ENCODE measurements around the gene DOCK10. TPM values are rescaled to one million over a fixed set of nuclear protein-coding genes. Genes with fewer than 3 reads are reported as not detected.

Gene DOCK10
- total RNA-seq, 2 donors from 2014 or later, result 185 to 233 TPM

DNA sequence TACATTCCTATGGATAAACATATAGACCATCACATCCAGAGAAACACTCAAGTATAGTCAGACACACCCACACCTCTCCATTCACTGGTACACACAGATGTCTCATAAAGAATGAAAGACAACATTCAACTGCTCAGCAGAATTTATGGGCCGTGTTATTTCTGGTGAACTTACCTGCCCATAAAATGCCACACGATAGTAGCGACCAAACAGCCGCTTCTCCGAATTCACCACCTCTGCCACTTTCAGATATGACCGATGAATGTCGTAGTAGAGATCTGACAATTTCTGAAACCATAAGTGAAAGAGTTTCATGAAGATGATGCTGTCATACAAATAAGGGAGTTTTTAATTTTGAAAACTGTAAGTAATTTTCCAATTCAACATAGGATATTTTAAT, 255.4 kb downstream of the DOCK10 start:
- Mint-ChIP-seq H3K4me3 (no peak overlapping the region), H3K36me3 (ENCODE audit: low read depth) (peaks cover 22% of the 10 kb centered on the region), H3K4me1 (peaks cover 14% of the 10 kb centered on the region), H3K27me3 (no peaks in the 10 kb centered on the region), H3K27ac (peak overlapping the region; percentile 49)
- no peaks in the 10 kb centered on the region for H3K9me3 ChIP-seq (ENCODE audit: control insufficient read depth, low read length, poor library complexity, severe bottlenecking)
- DNase-seq (no peak), ATAC-seq (no peak)

DNA sequence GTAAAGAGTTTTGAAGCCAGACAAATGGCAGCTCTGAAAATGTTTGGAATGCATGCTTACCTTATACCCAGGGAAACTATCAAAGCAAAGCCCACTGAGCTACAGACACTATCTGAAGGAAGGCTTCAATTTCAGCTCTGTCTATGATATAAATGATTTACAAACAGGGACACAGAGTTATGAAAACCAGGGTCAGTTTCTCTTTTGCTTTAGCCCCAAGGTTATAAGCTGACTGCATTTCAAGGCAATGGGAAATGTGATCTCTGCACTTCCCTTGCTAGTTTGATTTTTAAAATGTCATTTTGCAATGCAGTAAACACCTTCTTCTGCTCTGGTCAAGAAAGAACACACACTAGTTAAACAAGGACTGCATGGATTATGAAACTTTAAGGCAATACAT, 260.9 kb downstream of the DOCK10 start:
- Mint-ChIP-seq H3K27me3 (no peaks in the 10 kb centered on the region), H3K4me3 (no peak overlapping the region), H3K27ac (peak overlapping the region; percentile 29), H3K36me3 (ENCODE audit: low read depth) (peaks cover 12% of the 10 kb centered on the region), H3K4me1 (peaks cover 9% of the 10 kb centered on the region)
- ATAC-seq, result no peak
- H3K9me3 ChIP-seq (ENCODE audit: control insufficient read depth, low read length, poor library complexity, severe bottlenecking), result no peaks in the 10 kb centered on the region
- no peak for DNase-seq

DNA sequence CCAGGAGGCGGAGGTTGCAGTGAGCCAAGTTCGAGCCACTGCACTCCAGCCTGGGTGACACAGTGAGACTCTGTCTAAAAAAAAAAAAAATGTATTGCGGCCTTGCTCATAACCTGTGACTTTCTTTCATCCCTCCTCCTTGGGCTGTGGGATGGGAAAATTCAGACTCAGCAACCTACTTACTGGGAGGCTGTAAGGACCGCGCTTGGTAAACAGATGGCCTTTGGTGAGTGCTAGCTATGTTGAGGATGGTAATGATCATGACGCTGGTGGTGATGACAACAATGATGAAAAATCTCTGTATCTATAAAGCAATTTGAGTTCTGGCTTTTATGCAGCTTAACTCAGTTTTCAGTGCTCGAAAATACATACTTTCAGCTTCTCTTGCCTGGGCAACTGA, 261.4 kb downstream of the DOCK10 start:
- ATAC-seq, result no peak
- Mint-ChIP-seq H3K27me3 (no peaks in the 10 kb centered on the region), H3K36me3 (ENCODE audit: low read depth) (peaks cover 12% of the 10 kb centered on the region), H3K4me1 (peaks cover 9% of the 10 kb centered on the region), H3K4me3 (no peak overlapping the region), H3K27ac (peak overlapping the region; percentile 29)
- H3K9me3 ChIP-seq (ENCODE audit: control insufficient read depth, low read length, poor library complexity, severe bottlenecking), result no peaks in the 10 kb centered on the region
- no peak for DNase-seq

DNA sequence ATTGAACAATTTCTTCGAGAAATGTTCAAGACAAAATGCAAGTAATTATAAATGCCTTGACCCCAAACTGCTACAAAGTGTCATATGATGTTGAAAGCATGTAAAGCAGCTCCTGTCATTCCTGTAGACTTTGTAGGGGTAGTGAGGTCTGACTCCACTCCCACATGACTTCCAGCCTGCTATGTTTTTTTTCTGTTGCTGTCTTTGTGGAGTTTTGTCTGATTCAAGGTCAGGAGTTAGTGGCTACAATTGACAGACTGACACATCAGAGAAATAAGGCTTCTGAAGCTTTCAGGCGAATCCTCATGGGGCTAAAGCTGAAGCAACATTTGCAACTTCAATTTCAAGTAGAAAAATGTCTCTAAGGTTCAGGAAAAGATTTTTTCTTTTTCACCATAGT, 262.2 kb downstream of the DOCK10 start:
- no peaks in the 10 kb centered on the region for H3K27me3 Mint-ChIP-seq
- H3K4me3 Mint-ChIP-seq, result no peak overlapping the region
- no peaks in the 10 kb centered on the region for H3K9me3 ChIP-seq (ENCODE audit: control insufficient read depth, low read length, poor library complexity, severe bottlenecking)
- no peak overlapping the region for H3K27ac Mint-ChIP-seq
- DNase-seq (no peak), ATAC-seq (no peak)
- H3K36me3 Mint-ChIP-seq (ENCODE audit: low read depth), result peaks cover 12% of the 10 kb centered on the region
- H3K4me1 Mint-ChIP-seq, result peaks cover 9% of the 10 kb centered on the region

DNA sequence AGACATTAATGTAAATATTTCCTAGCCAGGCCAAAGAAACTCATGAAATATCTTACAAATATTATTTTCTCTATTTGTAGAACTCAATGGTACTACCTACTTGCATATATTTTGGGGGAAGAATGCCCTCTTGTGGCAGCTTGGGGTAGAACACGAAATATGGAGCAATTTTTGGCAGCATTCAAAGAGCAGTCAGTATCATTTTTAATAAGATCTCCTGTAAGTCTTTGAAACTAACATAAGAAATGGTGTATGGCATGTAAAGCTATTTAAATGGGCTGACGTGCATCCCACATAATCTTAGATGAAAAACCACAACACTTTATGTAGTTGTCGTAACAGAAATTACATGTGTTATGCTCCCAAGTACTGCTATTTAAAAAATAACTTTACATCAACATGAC, 263.8 kb downstream of the DOCK10 start:
- Mint-ChIP-seq H3K27ac (peak overlapping the region; percentile 89), H3K27me3 (no peaks in the 10 kb centered on the region), H3K4me3 (no peak overlapping the region), H3K36me3 (ENCODE audit: low read depth) (peaks cover 6% of the 10 kb centered on the region), H3K4me1 (peaks cover 3% of the 10 kb centered on the region)
- peak in 2 of 3 donors; percentile 18 to 49 for DNase-seq
- peak; percentile 71 for ATAC-seq
- no peaks in the 10 kb centered on the region for H3K9me3 ChIP-seq (ENCODE audit: control insufficient read depth, low read length, poor library complexity, severe bottlenecking)

DNA sequence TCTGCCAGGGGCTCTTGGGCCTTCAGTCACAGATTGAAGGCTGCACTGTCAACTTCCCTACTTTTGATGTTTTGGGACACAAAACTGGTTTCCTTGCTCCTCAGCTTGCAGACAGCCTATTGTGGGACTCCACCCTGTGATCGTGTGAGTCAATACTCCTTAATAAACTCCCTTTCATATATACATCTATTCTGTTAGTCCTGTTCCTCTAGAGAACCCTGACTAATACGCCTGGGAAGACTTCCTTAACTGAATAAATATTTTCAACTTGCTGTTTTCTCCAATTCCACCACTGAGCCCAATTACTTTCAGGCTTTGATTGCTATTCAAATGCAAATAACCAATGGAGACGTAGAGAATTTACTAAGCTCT, 264.7 kb downstream of the DOCK10 start:
- no peak overlapping the region for H3K4me3 Mint-ChIP-seq
- ATAC-seq (no peak), DNase-seq (no peak)
- peak overlapping the region; percentile 89 for H3K27ac Mint-ChIP-seq
- H3K27me3 Mint-ChIP-seq, result no peaks in the 10 kb centered on the region
- peaks cover 4% of the 10 kb centered on the region for H3K4me1 Mint-ChIP-seq
- no peaks in the 10 kb centered on the region for H3K9me3 ChIP-seq (ENCODE audit: control insufficient read depth, low read length, poor library complexity, severe bottlenecking)
- H3K36me3 Mint-ChIP-seq (ENCODE audit: low read depth), result peaks cover 8% of the 10 kb centered on the region

DNA sequence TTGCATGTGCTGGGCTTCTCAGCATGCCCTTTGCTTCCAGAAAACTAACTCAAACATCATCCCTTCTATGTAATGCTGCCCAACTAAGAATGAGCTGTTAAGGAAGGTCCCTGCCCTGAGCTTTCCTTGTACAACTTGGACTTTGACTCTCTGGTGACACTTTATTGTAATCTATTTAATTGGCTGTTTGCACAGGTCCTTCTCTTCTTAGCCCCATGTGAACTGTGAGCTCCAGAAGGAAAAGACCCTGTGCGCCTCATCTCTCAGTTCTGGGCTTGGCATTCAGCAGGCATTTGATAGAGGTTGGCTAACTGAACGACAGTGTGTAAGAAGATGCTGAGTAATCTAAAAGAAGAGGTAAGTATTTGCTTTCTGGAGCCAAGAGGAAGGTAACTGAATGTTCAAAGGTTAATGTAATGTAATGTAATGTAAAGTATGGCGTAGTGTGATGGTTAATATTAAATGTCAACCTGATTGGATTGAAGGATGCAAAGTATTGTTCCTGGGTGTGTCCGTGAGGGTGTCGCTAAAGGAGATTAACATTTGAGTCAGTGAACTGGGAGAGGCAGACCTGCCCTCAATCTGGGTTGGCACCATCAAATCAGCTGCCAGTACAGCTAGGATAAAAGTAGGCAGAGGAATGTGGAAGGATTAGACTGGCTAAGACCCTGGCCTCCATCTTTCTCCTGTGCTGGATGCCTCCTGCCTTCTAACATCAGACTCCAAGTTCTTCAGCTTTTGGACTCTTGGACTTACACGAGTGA, 265.3 kb downstream of the DOCK10 start:
- peaks cover 6% of the 10 kb centered on the region for H3K4me1 Mint-ChIP-seq
- no peaks in the 10 kb centered on the region for H3K9me3 ChIP-seq (ENCODE audit: control insufficient read depth, low read length, poor library complexity, severe bottlenecking)
- H3K36me3 Mint-ChIP-seq (ENCODE audit: low read depth), result peaks cover 10% of the 10 kb centered on the region
- DNase-seq (no peak), ATAC-seq (no peak)
- no peak overlapping the region for H3K4me3 Mint-ChIP-seq
- no peaks in the 10 kb centered on the region for H3K27me3 Mint-ChIP-seq
- H3K27ac Mint-ChIP-seq, result peak overlapping the region; percentile 89

DNA sequence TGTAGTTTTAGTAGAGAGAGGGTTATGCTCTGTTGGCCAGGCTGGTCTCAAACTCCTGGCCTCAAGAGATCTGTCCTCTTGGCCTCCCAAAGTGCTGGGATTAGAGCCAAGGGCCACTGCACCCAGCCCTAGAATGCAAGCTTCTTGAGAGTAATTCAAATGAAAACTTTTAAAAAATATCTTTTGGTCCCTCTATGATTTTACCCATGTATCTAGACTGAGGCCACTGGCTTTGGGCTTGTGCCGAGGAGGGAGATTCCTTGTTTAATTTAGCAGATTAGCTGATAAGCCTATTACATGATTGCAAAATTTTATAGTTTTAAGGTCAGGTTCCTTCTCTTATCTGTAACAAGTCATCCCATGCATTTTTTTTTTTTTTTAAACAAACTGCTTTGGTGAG, 266.6 kb downstream of the DOCK10 start:
- H3K27me3 Mint-ChIP-seq, result no peaks in the 10 kb centered on the region
- ATAC-seq (no peak), DNase-seq (no peak)
- H3K4me3 Mint-ChIP-seq, result no peak overlapping the region
- H3K9me3 ChIP-seq (ENCODE audit: control insufficient read depth, low read length, poor library complexity, severe bottlenecking), result no peaks in the 10 kb centered on the region
- peaks cover 13% of the 10 kb centered on the region for H3K36me3 Mint-ChIP-seq (ENCODE audit: low read depth)
- H3K27ac Mint-ChIP-seq, result peak overlapping the region; percentile 89
- H3K4me1 Mint-ChIP-seq, result peaks cover 6% of the 10 kb centered on the region

DNA sequence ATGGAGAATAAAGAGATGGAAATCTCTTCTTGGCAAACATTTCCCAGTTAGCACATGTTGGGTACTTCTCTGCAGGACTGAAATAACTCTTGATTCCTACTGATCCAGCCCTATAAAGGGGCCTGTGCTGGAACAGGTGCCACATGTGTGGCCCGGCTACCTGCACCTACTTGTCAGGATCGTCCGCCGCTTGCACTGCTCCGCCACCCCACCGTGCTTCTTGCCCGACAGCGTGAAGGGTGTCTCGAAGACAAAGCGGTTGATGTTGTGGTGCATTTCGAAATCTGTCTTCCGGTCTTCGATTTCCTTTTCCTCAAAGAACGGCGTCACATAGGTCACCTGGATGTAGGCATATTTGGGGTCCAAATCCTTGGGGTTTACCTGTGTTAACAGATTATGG, 267.5 kb downstream of the DOCK10 start:
- Mint-ChIP-seq H3K27me3 (no peaks in the 10 kb centered on the region), H3K36me3 (ENCODE audit: low read depth) (peaks cover 14% of the 10 kb centered on the region), H3K4me3 (peak overlapping the region; percentile 50), H3K27ac (peak overlapping the region; percentile 9), H3K4me1 (peaks cover 6% of the 10 kb centered on the region)
- no peaks in the 10 kb centered on the region for H3K9me3 ChIP-seq (ENCODE audit: control insufficient read depth, low read length, poor library complexity, severe bottlenecking)
- ATAC-seq (no peak), DNase-seq (no peak)

DNA sequence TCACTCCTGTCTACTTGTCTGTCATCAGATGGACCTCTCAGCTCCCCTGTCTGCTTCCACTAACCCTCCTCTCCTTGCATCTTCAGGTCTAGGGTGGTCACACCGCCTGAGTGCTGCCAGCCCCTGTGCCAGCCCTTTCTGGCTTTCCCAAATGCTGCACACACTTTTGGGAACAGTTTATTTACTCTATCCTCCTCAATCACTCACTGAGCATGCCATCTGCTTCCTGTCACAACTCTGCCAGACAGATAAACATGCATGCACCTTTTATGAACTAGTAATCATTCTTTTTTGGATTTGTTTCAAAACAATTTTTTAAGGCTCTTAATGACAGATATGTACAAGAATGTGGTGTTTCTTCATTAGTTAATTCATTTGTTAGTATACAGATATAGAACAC, 269.8 kb downstream of the DOCK10 start:
- H3K9me3 ChIP-seq (ENCODE audit: control insufficient read depth, low read length, poor library complexity, severe bottlenecking), result no peaks in the 10 kb centered on the region
- ATAC-seq (no peak), DNase-seq (no peak)
- H3K36me3 Mint-ChIP-seq (ENCODE audit: low read depth), result peaks cover 19% of the 10 kb centered on the region
- peak overlapping the region; percentile 65 for H3K4me3 Mint-ChIP-seq
- H3K27ac Mint-ChIP-seq, result no peak overlapping the region
- H3K27me3 Mint-ChIP-seq, result no peaks in the 10 kb centered on the region
- H3K4me1 Mint-ChIP-seq, result peaks cover 9% of the 10 kb centered on the region

DNA sequence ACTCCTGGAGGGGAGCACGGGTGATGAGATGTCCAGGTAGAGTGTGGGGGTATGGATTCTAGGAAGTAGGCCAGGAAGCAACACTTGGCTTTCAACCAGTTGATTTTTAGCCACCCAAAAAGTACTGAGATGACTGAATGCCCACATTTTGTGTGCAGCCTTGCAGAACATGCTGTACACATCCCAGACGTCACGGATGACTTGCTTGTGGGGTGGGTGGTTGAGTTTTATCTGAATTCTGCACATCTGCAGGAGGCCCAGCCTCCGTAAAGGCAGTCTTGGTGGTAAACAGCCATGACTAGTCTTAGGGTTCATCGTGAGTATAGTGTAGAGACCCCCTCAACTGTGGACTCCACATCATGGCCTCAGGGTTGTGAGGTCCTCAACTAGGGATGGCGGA, 272.8 kb downstream of the DOCK10 start:
- ATAC-seq (no peak), DNase-seq (no peak)
- H3K9me3 ChIP-seq (ENCODE audit: control insufficient read depth, low read length, poor library complexity, severe bottlenecking), result no peaks in the 10 kb centered on the region
- H3K4me3 Mint-ChIP-seq, result no peak overlapping the region
- peaks cover 13% of the 10 kb centered on the region for H3K36me3 Mint-ChIP-seq (ENCODE audit: low read depth)
- H3K4me1 Mint-ChIP-seq, result peaks cover 11% of the 10 kb centered on the region
- no peaks in the 10 kb centered on the region for H3K27me3 Mint-ChIP-seq
- H3K27ac Mint-ChIP-seq, result no peak overlapping the region

DNA sequence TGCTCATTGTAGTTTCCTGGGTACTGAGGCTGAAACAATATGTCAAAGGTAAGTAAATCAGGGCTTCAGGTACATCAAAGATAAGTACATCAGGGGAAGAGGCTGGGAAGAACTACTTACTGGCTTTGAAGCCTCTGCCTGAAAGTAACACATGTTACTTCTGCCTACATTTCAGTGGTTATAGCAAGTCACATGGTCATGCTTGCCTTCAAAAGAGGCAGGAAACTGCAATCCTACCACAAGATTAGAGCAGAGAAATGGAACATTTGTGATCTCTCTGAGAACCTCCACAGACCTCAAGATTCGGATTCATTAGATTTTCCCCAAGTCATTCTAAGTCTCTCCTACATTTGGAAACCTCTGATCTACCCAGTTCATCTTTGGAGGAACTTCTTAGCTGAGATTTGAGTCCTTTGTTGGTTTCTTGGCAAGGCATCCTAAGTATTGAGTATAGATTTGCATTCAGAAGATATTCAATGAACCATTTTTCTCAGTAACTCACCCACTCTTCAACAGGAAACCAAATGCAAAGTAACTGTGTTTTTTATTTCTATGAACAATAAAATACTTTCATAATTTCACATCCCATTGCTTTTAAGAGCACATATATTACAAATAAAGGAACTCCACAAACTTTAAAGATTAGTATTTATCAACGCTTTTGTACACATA, 277.6 kb downstream of the DOCK10 start:
- Mint-ChIP-seq H3K27me3 (no peaks in the 10 kb centered on the region), H3K4me3 (no peak overlapping the region), H3K4me1 (peaks cover 13% of the 10 kb centered on the region), H3K36me3 (ENCODE audit: low read depth) (peaks cover 12% of the 10 kb centered on the region), H3K27ac (no peak overlapping the region)
- peak; percentile 87 for ATAC-seq
- H3K9me3 ChIP-seq (ENCODE audit: control insufficient read depth, low read length, poor library complexity, severe bottlenecking), result no peaks in the 10 kb centered on the region
- no peak for DNase-seq

DNA sequence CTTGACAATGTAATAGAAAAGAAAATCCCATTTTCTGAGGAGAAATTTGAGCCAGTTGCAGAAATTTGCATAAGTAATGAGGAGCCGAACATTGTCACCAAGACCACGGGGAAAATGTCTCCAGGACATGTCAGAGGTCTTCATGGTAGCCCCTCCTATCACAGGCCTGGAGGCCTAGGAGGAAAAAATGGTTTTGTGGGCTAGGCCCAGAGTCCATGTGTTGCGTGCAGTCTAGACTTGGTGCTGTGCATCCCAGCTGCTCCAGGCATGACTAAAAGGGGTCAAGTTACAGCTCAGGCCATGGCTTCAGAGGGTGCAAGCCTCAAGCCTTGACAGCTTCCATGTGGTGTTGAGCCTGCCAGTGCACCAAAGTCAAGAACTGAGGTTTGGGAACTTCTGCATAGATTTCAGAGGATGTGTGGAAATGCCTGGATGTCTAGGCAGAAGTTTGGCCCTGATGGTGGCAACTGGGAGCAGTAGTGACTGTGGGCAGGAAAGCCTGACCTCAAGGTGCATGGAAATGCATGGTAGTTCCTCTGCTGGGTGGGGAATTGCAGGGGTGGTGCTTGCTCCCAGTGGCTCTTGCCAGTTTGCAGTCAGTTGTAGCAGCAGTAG, 284.2 kb downstream of the DOCK10 start:
- no peaks in the 10 kb centered on the region for H3K27me3 Mint-ChIP-seq
- ATAC-seq, result no peak
- H3K4me1 Mint-ChIP-seq, result no peaks in the 10 kb centered on the region
- H3K4me3 Mint-ChIP-seq, result no peak overlapping the region
- H3K36me3 Mint-ChIP-seq (ENCODE audit: low read depth), result peaks cover 4% of the 10 kb centered on the region
- no peak overlapping the region for H3K27ac Mint-ChIP-seq
- H3K9me3 ChIP-seq (ENCODE audit: control insufficient read depth, low read length, poor library complexity, severe bottlenecking), result no peaks in the 10 kb centered on the region
- DNase-seq, result no peak

Measured in T-helper 17 cell (primary cell).